GM12873 (cell line): Measurements from ENCODE around the gene NIP7.

Source experiments
- TF ChIP-seq, protein P1 (sequence below): IDR thresholded peaks from 2 replicates; pipeline ENCODE4 v1.5.1; 2012; ENCODE audit warnings: low read depth, mild to moderate bottlenecking, moderate library complexity, low read length, control low read depth; ENCODE audit not compliant: insufficient read depth; ENCODE audit errors: missing control alignments

NIP7 gene

DNA sequence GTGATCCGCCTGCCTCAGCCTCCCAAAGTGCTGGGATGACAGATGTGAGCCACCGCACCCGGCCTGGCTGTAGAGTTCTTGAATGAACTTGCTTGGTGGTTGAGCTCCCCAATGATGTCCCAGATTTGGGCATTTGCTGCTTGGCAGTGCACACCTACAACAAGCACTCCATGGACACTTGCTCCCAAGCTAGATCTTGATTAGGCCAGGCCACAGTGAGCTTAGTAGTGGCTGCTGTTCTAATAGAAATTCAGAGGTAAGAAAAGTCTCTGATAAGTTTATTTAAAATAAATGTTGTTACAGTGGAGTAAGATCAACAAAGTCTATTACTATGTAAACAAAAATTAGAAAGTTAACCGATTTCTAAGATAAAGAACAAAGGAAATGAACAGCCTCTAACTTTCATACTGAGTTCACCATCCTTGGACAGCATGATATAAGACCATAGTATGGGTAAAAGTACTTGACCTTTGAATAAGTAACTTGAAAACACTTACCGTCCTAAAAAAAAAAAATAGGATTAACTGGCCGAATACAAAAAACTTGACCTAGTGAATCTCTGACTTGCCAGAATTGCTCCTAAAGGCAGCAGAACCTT lies 11.1 kb downstream of the NIP7 start:
- TF ChIP-seq, protein P1, sequence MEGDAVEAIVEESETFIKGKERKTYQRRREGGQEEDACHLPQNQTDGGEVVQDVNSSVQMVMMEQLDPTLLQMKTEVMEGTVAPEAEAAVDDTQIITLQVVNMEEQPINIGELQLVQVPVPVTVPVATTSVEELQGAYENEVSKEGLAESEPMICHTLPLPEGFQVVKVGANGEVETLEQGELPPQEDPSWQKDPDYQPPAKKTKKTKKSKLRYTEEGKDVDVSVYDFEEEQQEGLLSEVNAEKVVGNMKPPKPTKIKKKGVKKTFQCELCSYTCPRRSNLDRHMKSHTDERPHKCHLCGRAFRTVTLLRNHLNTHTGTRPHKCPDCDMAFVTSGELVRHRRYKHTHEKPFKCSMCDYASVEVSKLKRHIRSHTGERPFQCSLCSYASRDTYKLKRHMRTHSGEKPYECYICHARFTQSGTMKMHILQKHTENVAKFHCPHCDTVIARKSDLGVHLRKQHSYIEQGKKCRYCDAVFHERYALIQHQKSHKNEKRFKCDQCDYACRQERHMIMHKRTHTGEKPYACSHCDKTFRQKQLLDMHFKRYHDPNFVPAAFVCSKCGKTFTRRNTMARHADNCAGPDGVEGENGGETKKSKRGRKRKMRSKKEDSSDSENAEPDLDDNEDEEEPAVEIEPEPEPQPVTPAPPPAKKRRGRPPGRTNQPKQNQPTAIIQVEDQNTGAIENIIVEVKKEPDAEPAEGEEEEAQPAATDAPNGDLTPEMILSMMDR = no peak

DNA sequence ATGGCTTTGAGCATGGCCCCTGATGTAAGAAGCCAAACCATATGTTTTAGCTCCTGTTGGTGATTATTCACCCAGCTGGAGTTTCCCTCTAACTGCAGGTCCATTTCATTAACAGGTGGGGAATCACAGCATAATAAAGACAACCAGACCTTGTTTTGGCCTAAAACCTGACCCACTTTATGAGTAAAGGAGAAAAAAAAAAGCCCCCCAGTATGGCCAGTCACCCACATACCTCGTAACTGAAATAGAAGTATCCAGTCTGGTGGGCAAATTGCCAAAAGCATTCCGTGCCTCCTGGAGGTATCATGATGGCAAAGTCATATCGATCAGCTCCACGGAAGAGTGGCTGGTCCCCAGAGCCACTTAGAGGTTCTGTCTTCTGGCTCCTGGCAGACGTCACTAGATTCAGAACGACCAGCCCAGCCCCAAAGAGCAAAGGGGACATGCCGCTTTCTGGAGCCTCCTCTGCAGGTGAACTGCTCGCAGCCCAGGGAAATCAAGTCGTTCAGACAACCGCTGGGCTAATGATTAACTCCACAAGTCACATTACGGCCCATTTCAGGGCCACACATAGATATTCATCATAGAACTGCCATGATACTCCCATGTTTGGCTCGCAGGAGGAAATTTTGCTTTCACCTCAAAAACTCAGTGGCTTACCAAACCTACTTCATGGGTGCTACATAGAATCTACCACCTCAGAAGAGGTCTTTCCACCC lies 11.9 kb downstream of the NIP7 start, which contains the start of gene TMED6:
TSS of gene TMED6 (minus strand) at position 478 of the 719 bp plus-strand sequence. CDS start at position 445, 33 bp downstream.
- TF ChIP-seq, protein P1 = no peak

DNA sequence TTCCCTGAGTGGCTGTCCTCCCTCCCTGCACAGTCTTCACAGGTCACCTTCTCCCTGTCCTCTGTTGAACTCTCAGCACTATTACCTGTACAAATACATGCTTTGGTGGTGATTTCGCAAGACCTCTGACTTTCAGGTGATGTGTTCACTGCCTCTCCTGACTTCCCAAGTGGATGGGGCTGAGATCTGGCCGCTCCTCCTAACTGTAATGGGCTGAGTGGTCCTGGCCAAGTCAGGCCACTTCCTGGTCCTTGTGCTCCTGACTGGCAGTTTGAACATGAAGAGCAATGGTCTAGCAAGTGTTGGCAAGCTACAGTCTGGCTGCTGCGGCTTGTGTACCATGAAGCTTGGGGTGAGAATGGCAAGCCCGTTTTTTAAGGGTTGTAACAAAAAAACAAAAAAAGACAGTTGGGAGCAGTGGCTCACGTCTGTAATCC lies 23.7 kb downstream of the NIP7 start:
- TF ChIP-seq, protein P1 = no peak

- TF ChIP-seq, protein P1 = no peak
Observed at GRCh38 chr16:69364088-69364487, 24.5 kb downstream of the NIP7 start.

DNA sequence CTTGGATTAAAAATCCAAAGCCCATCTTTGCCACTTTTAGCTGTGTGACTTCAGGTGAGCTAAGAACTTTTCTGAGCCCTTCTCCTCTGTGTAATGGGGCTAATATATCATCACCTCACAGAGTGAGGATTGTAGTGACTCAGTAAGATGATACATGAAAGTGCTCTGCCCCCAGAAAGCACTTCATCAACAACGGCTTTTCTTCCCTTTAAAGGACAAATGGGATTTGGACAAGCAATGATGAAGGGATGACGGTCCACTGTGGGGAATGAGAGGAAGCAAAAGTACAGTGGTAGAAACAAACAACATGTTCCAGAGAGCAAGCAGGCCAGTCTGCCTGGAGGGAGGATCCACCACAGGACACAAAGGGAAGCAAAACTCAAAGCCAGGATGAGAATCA lies 26.3 kb downstream of the NIP7 start:
- TF ChIP-seq, protein P1 = no peak

DNA sequence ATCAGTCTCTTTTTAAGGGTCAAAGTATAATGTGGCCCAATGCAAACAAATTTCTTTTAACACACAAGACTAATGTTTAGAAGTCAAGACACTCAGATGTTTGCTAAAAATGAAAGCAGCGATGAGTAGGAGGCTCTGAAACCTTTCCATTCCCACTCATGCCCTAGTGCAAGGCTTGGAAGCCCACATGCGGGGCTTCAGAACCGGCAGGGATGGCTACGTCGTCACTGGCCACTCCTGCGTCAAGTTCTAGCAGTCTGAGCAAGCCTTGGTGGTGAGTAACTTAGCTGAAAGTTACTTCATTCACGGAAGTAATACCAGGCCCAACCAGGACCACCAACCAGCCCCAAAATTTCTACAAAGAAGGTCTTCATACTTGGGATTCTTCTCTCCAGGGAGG lies 26.9 kb downstream of the NIP7 start:
- TF ChIP-seq, protein P1 = no peak

GRCh38 chr16:69367980-69368379 lies 28.4 kb downstream of the NIP7 start:
- TF ChIP-seq, protein P1 = no peak
